Measurements from ENCODE around the gene LRRC72. TPM values are rescaled to one million over a fixed set of nuclear protein-coding genes. Genes with fewer than 3 reads are reported as not detected.

LRRC72 gene
- total and polyA plus RNA-seq, 9 of the 15 experiments (the other 6 are each of a cell fraction or from before 2014, with no cell fraction given), result 0.10 TPM; not detected in 8

DNA sequence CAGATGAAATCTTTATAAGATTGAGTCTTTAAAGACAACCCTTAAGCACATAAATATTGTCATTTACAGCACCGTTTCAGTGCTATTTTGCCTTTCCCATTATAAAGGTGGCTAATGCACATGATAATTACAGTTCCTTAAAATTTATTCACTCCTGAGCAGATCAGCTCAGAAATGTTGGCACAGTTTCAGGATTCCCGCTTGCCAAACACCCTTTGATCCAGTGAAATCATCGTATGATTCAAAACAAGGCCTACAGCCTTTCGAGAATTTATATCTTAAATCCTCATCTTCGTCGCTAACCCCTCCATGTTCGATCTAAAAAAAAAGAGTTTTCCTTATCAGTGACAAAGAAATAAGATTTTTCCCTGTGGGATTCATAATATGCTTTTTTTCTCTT lies 47.0 kb upstream of the LRRC72 start:
- no peak for ATAC-seq
- Histone ChIP-seq H3K27me3 (ENCODE audit: control insufficient read depth in 2 of 2, insufficient read depth in 2 of 2, low read length in 2 of 2) (no peaks in the 10 kb centered on the region), H3K27ac (ENCODE audit: extremely low read depth, low read depth, low read length) (no peak overlapping the region), H3K9me1 (ENCODE audit: control insufficient read depth, insufficient read depth, low read length) (no peaks in the 10 kb centered on the region), H3K9me3 (replicated peaks; ENCODE audit: control insufficient read depth, insufficient read depth, low read depth, low read length) (no peaks in the 10 kb centered on the region), H4K20me1 (replicated peaks; ENCODE audit: control insufficient read depth, insufficient read depth, low read length) (no peaks in the 10 kb centered on the region), H3K4me3 (no peak overlapping the region), H3K4me2 (ENCODE audit: insufficient read depth, low read length) (no peak overlapping the region), H2AFZ (ENCODE audit: low read depth, low read length) (no peak overlapping the region), H3K79me2 (ENCODE audit: control insufficient read depth, insufficient read depth, low read length) (no peaks in the 10 kb centered on the region), H3K36me3 (ENCODE audit: control insufficient read depth, insufficient read depth, low read length) (no peaks in the 10 kb centered on the region), H3K4me1 (replicated peaks in 1 of 2; ENCODE audit: control insufficient read depth in 2 of 2, insufficient read depth in 2 of 2, low read length in 2 of 2) (peaks cover 2 to 3% of the 10 kb centered on the region in 2 experiments; a peak in 4 of 5 replicates), H3K9ac (ENCODE audit: insufficient read depth in 1 of 2, low read depth in 2 of 2, low read length in 2 of 2) (no peak overlapping the region)
- FAIRE-seq, result no peak
- DNase-seq (ENCODE audit: extremely low read depth in 1 of 4, low spot score in 3 of 4), result no peak
- BruUV-seq (replicated peaks), result no TSS peak
- intact Hi-C loops (cut with micrococcal nuclease), result no loop called here
- TF ChIP-seq, protein P1, sequence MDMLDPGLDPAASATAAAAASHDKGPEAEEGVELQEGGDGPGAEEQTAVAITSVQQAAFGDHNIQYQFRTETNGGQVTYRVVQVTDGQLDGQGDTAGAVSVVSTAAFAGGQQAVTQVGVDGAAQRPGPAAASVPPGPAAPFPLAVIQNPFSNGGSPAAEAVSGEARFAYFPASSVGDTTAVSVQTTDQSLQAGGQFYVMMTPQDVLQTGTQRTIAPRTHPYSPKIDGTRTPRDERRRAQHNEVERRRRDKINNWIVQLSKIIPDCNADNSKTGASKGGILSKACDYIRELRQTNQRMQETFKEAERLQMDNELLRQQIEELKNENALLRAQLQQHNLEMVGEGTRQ (CRISPR knock-in tag; IDR thresholded peaks at IDR 0.05), result no peak
- TF ChIP-seq RFX7 (CRISPR knock-in tag; IDR thresholded peaks at IDR 0.05), result no peak
- TF ChIP-seq HNRNPLL (IDR thresholded peaks at IDR 0.05; ENCODE audit: low read depth, low read length, poor library complexity, severe bottlenecking), result no peak
- ChIA-PET CTCF (ENCODE audit: low intra/inter-chr PET ratio) (no interaction called here), POLR2A (interaction anchor here (1.0 to 1.4 kb wide), 2 partner anchors 14 to 15 kb away, joined by 3 to 4 read pairs; partner anchors contain the start of gene SOSTDC1)
- in situ Hi-C loops (cut with MboI), result no loop called here
- 73% methylated on average over 7 of the region's 7 CpGs for whole genome bisulfite sequencing (ENCODE audit: insufficient coverage, low coverage, missing lambda C conversion rate)

DNA sequence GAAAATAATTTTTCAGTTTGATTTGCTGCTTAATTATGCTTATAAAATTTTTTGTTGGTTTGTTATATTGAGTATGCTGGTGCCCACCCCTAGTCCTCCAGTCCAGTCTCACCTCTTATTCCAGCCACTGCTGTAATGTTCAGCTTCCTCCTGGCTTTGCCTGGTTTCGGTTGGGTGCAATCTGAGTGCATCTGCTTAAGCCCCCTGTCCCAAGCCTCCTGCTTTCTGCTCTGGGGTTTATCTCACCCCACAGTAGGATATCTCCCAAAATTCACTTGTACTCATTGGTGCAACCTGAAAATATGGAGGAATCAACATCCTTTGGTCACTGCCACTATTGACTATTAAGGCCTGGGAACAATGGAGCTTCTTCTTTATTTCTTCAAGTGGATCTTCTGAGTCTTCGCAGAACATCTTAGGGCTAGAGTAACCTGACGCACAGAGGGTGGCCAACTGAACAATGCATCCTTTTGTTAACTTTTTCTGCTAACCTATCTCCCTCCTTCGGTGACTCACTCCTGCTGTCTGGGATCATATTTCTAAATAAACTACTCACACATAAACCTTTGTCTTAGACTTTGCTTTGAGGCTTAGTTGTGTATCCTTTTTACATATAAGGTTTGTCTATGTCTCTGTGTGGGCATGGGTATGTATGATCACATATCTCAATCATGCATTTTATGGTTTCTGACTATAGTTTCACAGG lies 42.0 kb upstream of the LRRC72 start:
- Histone ChIP-seq H3K9ac (ENCODE audit: insufficient read depth in 1 of 2, low read depth in 2 of 2, low read length in 2 of 2) (no peak overlapping the region), H3K79me2 (ENCODE audit: control insufficient read depth, insufficient read depth, low read length) (no peaks in the 10 kb centered on the region), H3K4me2 (ENCODE audit: insufficient read depth, low read length) (0 out of 2 replicates have a peak overlapping the region, but pooled peaks have one; percentile 19), H3K27me3 (ENCODE audit: control insufficient read depth in 2 of 2, insufficient read depth in 2 of 2, low read length in 2 of 2) (no peaks in the 10 kb centered on the region), H3K27ac (ENCODE audit: extremely low read depth, low read depth, low read length) (no peak overlapping the region), H2AFZ (ENCODE audit: low read depth, low read length) (peak overlapping the region; percentile 56), H3K36me3 (ENCODE audit: control insufficient read depth, insufficient read depth, low read length) (no peaks in the 10 kb centered on the region), H3K4me3 (no peak overlapping the region), H3K4me1 (replicated peaks in 1 of 2; ENCODE audit: control insufficient read depth in 2 of 2, insufficient read depth in 2 of 2, low read length in 2 of 2) (peaks cover 4 to 7% of the 10 kb centered on the region in 2 experiments; a peak in 4 of 5 replicates), H3K9me1 (ENCODE audit: control insufficient read depth, insufficient read depth, low read length) (no peaks in the 10 kb centered on the region), H4K20me1 (replicated peaks; ENCODE audit: control insufficient read depth, insufficient read depth, low read length) (no peaks in the 10 kb centered on the region), H3K9me3 (replicated peaks; ENCODE audit: control insufficient read depth, insufficient read depth, low read depth, low read length) (no peaks in the 10 kb centered on the region)
- peak in 1 of 4 experiments; percentile 40 for DNase-seq (ENCODE audit: extremely low read depth in 1 of 4, low spot score in 3 of 4)
- no TSS peak for BruUV-seq (replicated peaks)
- in situ Hi-C loops (cut with MboI), result no loop called here
- WGBS (ENCODE audit: insufficient coverage, low coverage, missing lambda C conversion rate), result 12% methylated on average over 4 of the region's 4 CpGs
- peak; percentile 75 for ATAC-seq
- ChIA-PET CTCF (ENCODE audit: low intra/inter-chr PET ratio) (no interaction called here), POLR2A (interaction anchor here (1.0 kb wide), 1 partner anchor 19 kb away, joined by 3 read pairs; the partner anchor contains the start of gene SOSTDC1)
- no peak for FAIRE-seq
- intact Hi-C loops (cut with micrococcal nuclease), result no loop called here
- TF ChIP-seq DDX20 (tag; IDR thresholded peaks at IDR 0.05; ENCODE audit: low read depth), result no peak
- no peak for TF ChIP-seq ZNF444 (CRISPR knock-in tag; IDR thresholded peaks at IDR 0.05)
- TF ChIP-seq ZFP1 (CRISPR knock-in tag; IDR thresholded peaks at IDR 0.05), result no peak
- no peak for TF ChIP-seq ELF1 (tag; IDR thresholded peaks at IDR 0.05)
- no peak for TF ChIP-seq STAT5A (IDR thresholded peaks at IDR 0.05; ENCODE audit: borderline replicate concordance, low read length)
- TF ChIP-seq RFX7 (CRISPR knock-in tag; IDR thresholded peaks at IDR 0.05), result no peak
- TF ChIP-seq, protein P2, sequence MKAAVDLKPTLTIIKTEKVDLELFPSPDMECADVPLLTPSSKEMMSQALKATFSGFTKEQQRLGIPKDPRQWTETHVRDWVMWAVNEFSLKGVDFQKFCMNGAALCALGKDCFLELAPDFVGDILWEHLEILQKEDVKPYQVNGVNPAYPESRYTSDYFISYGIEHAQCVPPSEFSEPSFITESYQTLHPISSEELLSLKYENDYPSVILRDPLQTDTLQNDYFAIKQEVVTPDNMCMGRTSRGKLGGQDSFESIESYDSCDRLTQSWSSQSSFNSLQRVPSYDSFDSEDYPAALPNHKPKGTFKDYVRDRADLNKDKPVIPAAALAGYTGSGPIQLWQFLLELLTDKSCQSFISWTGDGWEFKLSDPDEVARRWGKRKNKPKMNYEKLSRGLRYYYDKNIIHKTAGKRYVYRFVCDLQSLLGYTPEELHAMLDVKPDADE (conservative IDR thresholded peaks at IDR 0.05; ENCODE audit: control insufficient read depth, low read depth, low read length), result no peak
- peak; percentile 92 for TF ChIP-seq SOX6 (IDR thresholded peaks at IDR 0.05)
- peak; percentile 38; the same call in 1 of the 2 replicates for TF ChIP-seq CBFA2T3 (IDR thresholded peaks at IDR 0.05)
- TF ChIP-seq MTA1 (IDR thresholded peaks at IDR 0.05; ENCODE audit: borderline replicate concordance), result no peak
- TF ChIP-seq HDAC2 (IDR thresholded peaks at IDR 0.05), result no peak
- no peak for TF ChIP-seq JUN (IDR thresholded peaks at IDR 0.05; ENCODE audit: borderline replicate concordance, low read depth, low read length)
- no peak for TF ChIP-seq JUN (CRISPR knock-in tag; IDR thresholded peaks at IDR 0.05; ENCODE audit: borderline replicate concordance)
